SKM-1 (cell line): ENCODE measurements around the gene HSD17B12.
"Not testable (repeated sequence)": the region's sequence is repeated elsewhere in the genome, so short reads cannot be mapped to it uniquely, and the experiment has no call there.

ENCODE experiments used
- DNase-seq: peaks from one replicate; lab custom pipeline; 2025; ENCODE audit not compliant: unreplicated experiment; lab: John Stamatoyannopoulos, UW

HSD17B12 gene

DNA sequence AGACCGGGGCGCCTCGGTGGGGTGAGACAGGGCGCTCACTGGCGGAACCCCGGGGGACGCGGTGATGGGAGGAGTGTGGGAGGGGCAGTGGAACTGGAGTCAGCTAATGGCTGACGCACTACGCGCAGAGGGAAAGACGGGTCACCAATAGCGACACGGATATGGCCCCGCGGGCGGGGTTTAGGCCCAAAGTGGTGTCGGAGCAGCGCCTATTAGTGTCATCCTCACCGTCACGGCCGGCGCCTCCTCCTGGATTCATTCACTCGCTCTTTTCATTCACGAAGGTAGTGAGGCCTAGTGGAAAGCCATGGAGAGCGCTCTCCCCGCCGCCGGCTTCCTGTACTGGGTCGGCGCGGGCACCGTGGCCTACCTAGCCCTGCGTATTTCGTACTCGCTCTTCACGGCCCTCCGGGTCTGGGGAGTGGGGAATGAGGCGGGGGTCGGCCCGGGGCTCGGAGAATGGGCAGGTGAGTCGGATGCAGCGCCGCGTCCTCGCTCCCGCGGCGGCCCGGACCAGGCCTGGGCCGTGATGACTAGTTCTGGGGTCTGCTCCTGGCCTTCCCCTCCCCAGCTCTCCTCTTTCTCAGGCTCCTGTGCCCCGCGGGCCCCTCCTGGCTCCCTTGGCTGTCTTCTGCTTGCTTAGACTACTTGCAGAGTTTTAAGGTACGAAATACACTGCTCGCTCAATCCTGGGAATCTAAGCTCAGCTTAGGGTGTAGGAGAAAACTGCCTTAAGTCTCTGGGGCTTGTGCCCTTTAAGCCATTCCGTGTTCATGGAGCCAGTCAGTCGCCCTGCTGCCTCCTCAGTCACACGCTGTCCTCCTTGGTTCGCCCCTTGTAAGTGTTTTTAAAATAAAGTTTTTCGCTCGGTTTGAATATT lies at the start of gene HSD17B12:
HSD17B12 (plus strand) TSS at position 218 of the 880 bp plus-strand sequence; CDS start at position 308, 90 bp downstream.
- DNase-seq, result peak; percentile 99

- DNase-seq, result no peak
Observed at GRCh38 chr11:43631732-43632131, 48.8 kb upstream of the HSD17B12 start.

DNA sequence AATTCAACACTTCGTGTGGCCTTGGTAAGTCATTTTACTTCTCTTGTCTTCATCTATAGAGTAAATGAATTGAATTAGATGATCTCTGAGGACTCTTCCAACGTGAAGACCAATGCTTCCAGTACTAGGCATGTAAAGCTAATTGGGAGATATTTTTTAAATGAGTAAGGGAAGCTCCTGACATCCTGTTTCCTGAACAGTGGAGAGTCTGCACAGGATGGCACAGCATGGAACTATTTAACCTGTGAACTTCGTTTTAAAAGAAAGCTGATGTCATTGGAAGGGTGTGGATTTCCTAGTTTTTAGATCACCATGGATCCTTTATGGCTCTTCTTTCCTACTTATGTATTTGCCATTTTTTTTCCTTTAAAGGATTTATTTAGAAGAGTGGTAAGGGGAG lies 48.4 kb upstream of the HSD17B12 start:
- DNase-seq, result no peak

DNA sequence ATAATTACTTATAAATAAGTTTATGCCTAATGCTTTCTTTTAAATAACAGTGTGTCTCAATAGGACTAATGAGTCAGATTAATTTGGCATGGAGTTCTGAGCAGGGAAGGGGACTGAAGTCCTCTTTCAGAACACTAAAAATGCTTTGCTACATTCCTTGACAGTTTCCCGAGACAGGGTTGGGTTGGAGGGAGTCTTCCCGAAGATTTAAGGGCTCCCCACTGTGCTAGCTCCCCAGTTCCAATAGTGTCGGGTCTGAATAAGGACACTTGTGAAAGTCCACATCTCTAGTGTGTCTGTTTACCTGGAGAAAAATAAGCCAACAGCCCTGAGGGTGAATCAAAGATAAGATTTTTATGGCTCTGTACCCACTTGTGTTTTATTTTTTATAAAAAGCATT lies 41.8 kb upstream of the HSD17B12 start:
- no peak for DNase-seq

DNA sequence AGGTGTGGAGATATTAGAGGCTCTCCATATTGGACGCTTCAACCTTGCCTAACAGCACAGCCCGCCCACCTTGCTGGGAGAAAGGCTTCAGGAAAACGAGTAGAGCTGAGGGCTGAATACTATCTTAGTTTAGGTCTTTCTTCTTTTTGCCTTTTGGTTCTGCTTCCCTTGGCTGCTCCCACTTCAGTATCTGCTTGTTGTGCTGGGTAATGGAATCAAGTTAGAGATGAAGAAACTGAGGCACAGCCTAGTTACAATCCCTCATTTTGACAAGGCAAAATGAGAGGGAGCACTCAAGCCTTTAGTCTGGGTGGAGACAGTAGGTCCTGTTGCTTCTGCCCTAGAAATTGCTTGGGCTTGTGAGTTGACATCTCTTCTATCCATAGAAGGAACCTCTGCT lies 41.3 kb upstream of the HSD17B12 start:
- DNase-seq, result no peak

- DNase-seq, result no peak
Observed at GRCh38 chr11:43639920-43640319, 40.6 kb upstream of the HSD17B12 start.

DNA sequence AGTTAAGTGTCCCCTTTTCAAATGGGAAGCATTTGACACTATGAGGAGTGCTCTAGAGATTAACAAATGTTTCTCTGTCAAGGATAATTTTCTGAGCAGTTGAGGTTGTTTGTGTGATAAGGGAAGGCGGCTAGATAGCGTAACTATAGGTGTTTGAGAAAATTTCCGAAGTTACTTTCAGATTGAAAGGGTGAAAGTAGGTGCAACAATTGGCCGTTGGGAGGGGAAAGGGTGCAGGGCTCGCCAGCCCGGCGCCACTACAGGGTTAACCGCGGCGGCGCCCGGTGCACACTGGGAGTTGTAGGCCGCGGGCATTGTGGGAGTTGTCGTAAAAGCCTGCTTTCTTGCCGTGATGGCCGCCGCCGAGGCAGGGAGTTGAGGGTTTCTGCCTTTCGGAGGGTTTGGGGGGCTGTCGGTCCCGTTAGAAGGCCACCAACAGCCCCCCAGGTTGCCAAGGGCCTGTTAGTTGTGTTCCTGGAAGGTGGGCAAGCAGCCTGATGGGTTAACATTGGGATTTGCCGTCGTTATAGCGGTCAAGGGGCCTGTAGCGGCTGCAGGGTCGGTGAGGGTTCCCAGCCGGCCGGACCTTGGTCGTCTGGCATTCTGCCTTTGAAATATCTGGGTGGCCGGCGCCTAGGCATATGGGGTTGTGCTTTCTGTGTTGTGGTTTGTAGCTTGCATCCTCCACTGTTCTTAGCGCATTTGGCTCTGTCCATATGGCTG lies 36.5 kb upstream of the HSD17B12 start:
- DNase-seq, result peak; percentile 67

- DNase-seq, result no peak
Observed at GRCh38 chr11:43644621-43645299, 35.8 kb upstream of the HSD17B12 start.

GRCh38 chr11:43646767-43647166 lies 33.8 kb upstream of the HSD17B12 start:
- DNase-seq, result no peak

DNA sequence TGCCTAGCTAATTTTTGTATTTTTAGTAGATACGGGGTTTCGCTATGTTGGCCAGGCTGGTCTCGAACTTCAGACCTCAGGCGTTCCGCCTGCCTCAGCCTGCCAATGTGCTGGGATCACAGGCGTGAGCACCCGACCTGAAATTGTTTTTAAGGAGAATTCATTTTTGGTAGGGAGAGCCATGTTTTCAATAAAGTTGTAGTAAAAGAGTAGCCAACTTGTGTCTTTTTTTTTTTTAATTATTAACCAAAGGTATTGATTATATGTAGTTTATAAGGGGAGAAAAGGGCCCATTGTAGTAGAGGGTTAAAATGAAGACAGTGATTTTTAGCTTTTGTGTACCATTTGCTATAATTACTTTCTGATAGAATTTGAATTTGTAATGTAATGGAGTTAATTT lies 31.6 kb upstream of the HSD17B12 start:
- DNase-seq, result no peak

- no peak for DNase-seq
Observed at GRCh38 chr11:43649501-43649900, 31.0 kb upstream of the HSD17B12 start.

GRCh38 chr11:43649921-43650320 lies 30.6 kb upstream of the HSD17B12 start:
- DNase-seq, result no peak

DNA sequence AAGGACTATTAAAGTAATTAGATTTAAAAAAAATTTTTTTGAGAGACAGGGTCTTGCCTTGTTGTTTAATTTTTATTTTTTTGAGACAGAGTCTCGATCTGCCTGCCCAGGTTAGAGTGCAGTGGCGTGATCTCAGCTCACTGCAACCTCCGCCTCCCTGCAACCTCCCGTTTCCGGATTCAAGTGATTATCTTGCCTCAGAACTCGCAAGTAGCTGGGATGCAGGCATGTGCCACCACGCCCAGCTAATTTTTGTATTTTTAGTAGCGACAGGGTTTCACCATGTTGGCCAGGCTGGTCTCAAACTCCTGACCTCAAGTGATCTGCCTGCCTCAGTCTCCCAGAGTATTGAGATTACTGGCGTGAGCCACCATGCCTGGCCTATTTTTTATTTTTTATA lies 17.5 kb upstream of the HSD17B12 start:
- not testable (repeated sequence) for DNase-seq

- no peak for DNase-seq
Observed at GRCh38 chr11:43664295-43664694, 16.2 kb upstream of the HSD17B12 start.

DNA sequence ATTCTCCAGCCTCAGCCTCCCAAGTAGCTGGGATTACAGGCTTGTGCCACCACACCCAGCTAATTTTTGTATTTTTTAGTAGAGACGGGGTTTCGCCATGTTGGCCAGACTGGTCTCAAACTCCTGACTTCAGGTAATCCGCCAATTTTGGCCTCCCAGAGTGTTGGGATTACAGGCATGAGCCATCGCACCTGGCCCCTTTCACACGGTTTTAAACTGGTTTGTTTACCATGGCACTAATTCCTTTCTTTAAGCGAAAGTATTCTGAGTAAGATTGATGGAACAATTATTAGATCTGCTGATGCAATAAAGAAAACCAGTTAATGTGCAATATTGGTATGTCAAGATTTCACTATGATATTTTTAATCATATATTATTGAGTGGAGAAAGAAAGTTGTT lies 9.3 kb upstream of the HSD17B12 start:
- DNase-seq, result not testable (repeated sequence)

DNA sequence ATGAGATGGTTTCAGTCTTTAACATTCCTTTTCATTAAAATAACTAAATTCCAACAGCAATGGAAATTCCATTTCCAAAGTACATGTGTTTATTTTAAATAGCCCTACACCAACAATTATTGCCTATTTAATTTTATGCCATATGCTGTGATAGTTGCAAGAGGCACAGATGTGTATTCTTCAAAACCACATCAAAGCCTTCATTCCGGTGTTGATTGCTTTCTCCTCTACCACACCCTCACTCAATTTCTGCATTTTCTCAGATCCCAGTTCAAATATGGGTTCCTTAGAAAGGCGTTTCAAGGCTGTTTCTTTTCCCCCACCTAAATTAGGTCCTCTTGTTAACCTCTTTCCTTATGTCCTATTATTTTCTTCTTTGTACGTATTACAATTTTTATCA lies 6.0 kb upstream of the HSD17B12 start:
- no peak for DNase-seq

DNA sequence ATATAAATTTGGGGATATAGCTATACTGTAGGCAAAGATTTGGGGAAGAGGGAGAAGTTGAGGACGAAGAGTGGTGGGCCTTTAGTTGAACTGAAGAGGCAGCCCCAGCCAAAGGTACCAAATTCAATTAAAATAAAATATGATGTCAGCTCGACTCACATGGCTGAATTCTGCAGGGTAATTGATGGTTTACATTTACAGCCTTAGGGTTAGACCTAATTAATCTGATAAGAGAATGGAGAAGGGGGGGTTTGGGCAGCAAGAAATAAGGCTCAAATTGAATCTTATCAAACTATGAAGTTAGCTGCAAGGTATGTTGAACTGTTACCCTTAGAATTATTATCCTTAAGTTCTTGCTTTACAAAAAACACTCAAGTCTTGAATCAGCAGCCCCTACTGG lies 3.6 kb upstream of the HSD17B12 start:
- DNase-seq, result no peak

- peak; percentile 5 for DNase-seq
Observed at GRCh38 chr11:43681401-43681942, 934 bp downstream of the HSD17B12 start.

DNA sequence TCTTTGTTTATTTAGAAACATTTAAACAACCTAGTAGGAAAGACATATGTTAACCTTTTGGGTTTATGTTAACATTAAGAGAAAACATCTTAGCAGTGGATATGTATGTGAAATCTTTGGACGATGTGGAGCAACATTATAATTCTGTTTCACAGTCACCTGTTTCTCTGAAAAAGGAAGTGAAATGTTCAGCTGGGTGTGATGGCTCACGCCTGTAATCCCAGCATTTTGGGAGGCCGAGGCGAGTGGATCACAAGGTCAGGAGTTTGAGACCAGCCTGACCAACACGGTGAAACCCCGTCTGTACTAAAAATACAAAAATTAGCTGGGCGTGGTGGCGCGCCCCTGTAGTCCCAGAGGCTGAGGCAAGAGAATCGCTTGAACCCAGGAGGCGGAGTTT lies 1.5 kb downstream of the HSD17B12 start:
- DNase-seq, result peak; percentile 27

DNA sequence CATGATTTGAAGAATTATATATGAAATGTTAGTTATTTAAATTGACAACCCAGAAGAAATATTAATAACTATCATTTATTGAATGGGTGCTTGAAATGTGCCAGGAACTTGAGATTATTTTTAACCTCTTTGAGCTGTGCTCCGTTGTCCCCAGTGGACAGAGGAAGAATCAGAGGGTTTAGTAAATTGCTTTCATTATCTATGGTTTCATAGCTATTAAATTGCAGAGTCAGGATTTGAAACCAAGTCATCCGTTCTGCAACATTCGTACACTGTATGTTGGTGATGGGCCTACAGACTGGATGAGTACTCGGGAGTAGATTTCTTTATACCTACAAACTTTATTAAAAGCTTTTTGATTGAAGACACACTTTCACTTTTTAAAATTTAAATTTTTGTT lies 4.9 kb downstream of the HSD17B12 start:
- no peak for DNase-seq

- DNase-seq, result no peak
Observed at GRCh38 chr11:43686207-43686606, 5.7 kb downstream of the HSD17B12 start.
